Measurements from ENCODE around the gene FOXD3.

FOXD3 gene

GRCh38 chr1:63322944-63323864 is 837 bp downstream of the FOXD3 start:
- TF ChIP-seq SUZ12 (IDR thresholded peaks at IDR 0.05; ENCODE audit: extremely low read depth, insufficient read depth, insufficient read length) (no peak), YY1 (IDR thresholded peaks at IDR 0.05; ENCODE audit: insufficient read depth, insufficient read length) (no peak), ZNF274 (IDR thresholded peaks at IDR 0.05; ENCODE audit: low read depth, low read length) (no peak)
- Histone ChIP-seq H3K27me3 (ENCODE audit: insufficient read depth, insufficient read length) (peaks cover 100% of the 10 kb centered on the region), H3K4me3 (ENCODE audit: insufficient read length, low read depth) (peak overlapping the region; percentile 56), H3K4me1 (ENCODE audit: insufficient read depth, insufficient read length) (peaks cover 14% of the 10 kb centered on the region), H3K9me3 (ENCODE audit: insufficient read depth, low read length) (no peaks in the 10 kb centered on the region), H3K36me3 (ENCODE audit: insufficient read depth, insufficient read length, low read length) (no peaks in the 10 kb centered on the region), H3K9ac (ENCODE audit: insufficient read length, low read depth) (peak overlapping the region; percentile 62)
- no peak for DNase-seq (ENCODE audit: low read depth, low spot score)

GRCh38 chr1:63323865-63324778 is 1.8 kb downstream of the FOXD3 start:
- Histone ChIP-seq H3K36me3 (ENCODE audit: insufficient read depth, insufficient read length, low read length) (no peaks in the 10 kb centered on the region), H3K9ac (ENCODE audit: insufficient read length, low read depth) (peak overlapping the region; percentile 62), H3K9me3 (ENCODE audit: insufficient read depth, low read length) (no peaks in the 10 kb centered on the region), H3K27me3 (ENCODE audit: insufficient read depth, insufficient read length) (peaks cover 100% of the 10 kb centered on the region), H3K4me3 (ENCODE audit: insufficient read length, low read depth) (peak overlapping the region; percentile 56), H3K4me1 (ENCODE audit: insufficient read depth, insufficient read length) (peaks cover 17% of the 10 kb centered on the region)
- DNase-seq (ENCODE audit: low read depth, low spot score): no peak
- TF ChIP-seq YY1 (IDR thresholded peaks at IDR 0.05; ENCODE audit: insufficient read depth, insufficient read length) (no peak), SUZ12 (IDR thresholded peaks at IDR 0.05; ENCODE audit: extremely low read depth, insufficient read depth, insufficient read length) (peak; percentile 94), ZNF274 (IDR thresholded peaks at IDR 0.05; ENCODE audit: low read depth, low read length) (no peak)

- H3K9me3 ChIP-seq (ENCODE audit: insufficient read depth, low read length): no peaks in the 10 kb centered on the region
- TF ChIP-seq SUZ12 (IDR thresholded peaks at IDR 0.05; ENCODE audit: extremely low read depth, insufficient read depth, insufficient read length): no peak
- no peak for TF ChIP-seq YY1 (IDR thresholded peaks at IDR 0.05; ENCODE audit: insufficient read depth, insufficient read length)
- no peak for TF ChIP-seq ZNF274 (IDR thresholded peaks at IDR 0.05; ENCODE audit: low read depth, low read length)
- H3K9ac ChIP-seq (ENCODE audit: insufficient read length, low read depth): no peak overlapping the region
- peaks cover 17% of the 10 kb centered on the region for H3K4me1 ChIP-seq (ENCODE audit: insufficient read depth, insufficient read length)
- peak overlapping the region; percentile 56 for H3K4me3 ChIP-seq (ENCODE audit: insufficient read length, low read depth)
- no peak for DNase-seq (ENCODE audit: low read depth, low spot score)
- no peaks in the 10 kb centered on the region for H3K36me3 ChIP-seq (ENCODE audit: insufficient read depth, insufficient read length, low read length)
- H3K27me3 ChIP-seq (ENCODE audit: insufficient read depth, insufficient read length): peaks cover 100% of the 10 kb centered on the region
These were observed 2.4 kb downstream of the FOXD3 start for GRCh38 chr1:63324779-63325119.

- Histone ChIP-seq H3K4me1 (ENCODE audit: insufficient read depth, insufficient read length) (peaks cover 12% of the 10 kb centered on the region), H3K36me3 (ENCODE audit: insufficient read depth, insufficient read length, low read length) (no peaks in the 10 kb centered on the region), H3K9me3 (ENCODE audit: insufficient read depth, low read length) (no peaks in the 10 kb centered on the region), H3K9ac (ENCODE audit: insufficient read length, low read depth) (no peak overlapping the region), H3K4me3 (ENCODE audit: insufficient read length, low read depth) (no peak overlapping the region), H3K27me3 (ENCODE audit: insufficient read depth, insufficient read length) (peaks cover 100% of the 10 kb centered on the region)
- DNase-seq (ENCODE audit: low read depth, low spot score): no peak
- TF ChIP-seq YY1 (IDR thresholded peaks at IDR 0.05; ENCODE audit: insufficient read depth, insufficient read length) (no peak), SUZ12 (IDR thresholded peaks at IDR 0.05; ENCODE audit: extremely low read depth, insufficient read depth, insufficient read length) (no peak), ZNF274 (IDR thresholded peaks at IDR 0.05; ENCODE audit: low read depth, low read length) (no peak)
These were observed 3.1 kb downstream of the FOXD3 start for GRCh38 chr1:63325279-63325985.

GRCh38 chr1:63326106-63326472 is 3.7 kb downstream of the FOXD3 start:
- Histone ChIP-seq H3K9me3 (ENCODE audit: insufficient read depth, low read length) (no peaks in the 10 kb centered on the region), H3K27me3 (ENCODE audit: insufficient read depth, insufficient read length) (peaks cover 100% of the 10 kb centered on the region), H3K4me1 (ENCODE audit: insufficient read depth, insufficient read length) (peaks cover 11% of the 10 kb centered on the region), H3K36me3 (ENCODE audit: insufficient read depth, insufficient read length, low read length) (no peaks in the 10 kb centered on the region), H3K4me3 (ENCODE audit: insufficient read length, low read depth) (no peak overlapping the region), H3K9ac (ENCODE audit: insufficient read length, low read depth) (no peak overlapping the region)
- TF ChIP-seq ZNF274 (IDR thresholded peaks at IDR 0.05; ENCODE audit: low read depth, low read length): no peak
- TF ChIP-seq SUZ12 (IDR thresholded peaks at IDR 0.05; ENCODE audit: extremely low read depth, insufficient read depth, insufficient read length): no peak
- no peak for TF ChIP-seq YY1 (IDR thresholded peaks at IDR 0.05; ENCODE audit: insufficient read depth, insufficient read length)
- no peak for DNase-seq (ENCODE audit: low read depth, low spot score)

GRCh38 chr1:63326473-63327380 is 4.4 kb downstream of the FOXD3 start:
- TF ChIP-seq YY1 (IDR thresholded peaks at IDR 0.05; ENCODE audit: insufficient read depth, insufficient read length): no peak
- peak; percentile 100 for TF ChIP-seq SUZ12 (IDR thresholded peaks at IDR 0.05; ENCODE audit: extremely low read depth, insufficient read depth, insufficient read length)
- no peak for TF ChIP-seq ZNF274 (IDR thresholded peaks at IDR 0.05; ENCODE audit: low read depth, low read length)
- DNase-seq (ENCODE audit: low read depth, low spot score): no peak
- peaks cover 8% of the 10 kb centered on the region for H3K4me1 ChIP-seq (ENCODE audit: insufficient read depth, insufficient read length)
- H3K36me3 ChIP-seq (ENCODE audit: insufficient read depth, insufficient read length, low read length): no peaks in the 10 kb centered on the region
- peaks cover 100% of the 10 kb centered on the region for H3K27me3 ChIP-seq (ENCODE audit: insufficient read depth, insufficient read length)
- no peak overlapping the region for H3K9ac ChIP-seq (ENCODE audit: insufficient read length, low read depth)
- H3K9me3 ChIP-seq (ENCODE audit: insufficient read depth, low read length): no peaks in the 10 kb centered on the region
- H3K4me3 ChIP-seq (ENCODE audit: insufficient read length, low read depth): no peak overlapping the region
